ENCODE results near the gene FXYD1. TPM values are rescaled to one million over a fixed set of nuclear protein-coding genes. Genes with fewer than 3 reads are reported as not detected.

FXYD1 gene
- total and polyA plus RNA-seq, 2 donors (not counting 3 experiments of a cell fraction or from before 2014, with no cell fraction given), result not detected

DNA sequence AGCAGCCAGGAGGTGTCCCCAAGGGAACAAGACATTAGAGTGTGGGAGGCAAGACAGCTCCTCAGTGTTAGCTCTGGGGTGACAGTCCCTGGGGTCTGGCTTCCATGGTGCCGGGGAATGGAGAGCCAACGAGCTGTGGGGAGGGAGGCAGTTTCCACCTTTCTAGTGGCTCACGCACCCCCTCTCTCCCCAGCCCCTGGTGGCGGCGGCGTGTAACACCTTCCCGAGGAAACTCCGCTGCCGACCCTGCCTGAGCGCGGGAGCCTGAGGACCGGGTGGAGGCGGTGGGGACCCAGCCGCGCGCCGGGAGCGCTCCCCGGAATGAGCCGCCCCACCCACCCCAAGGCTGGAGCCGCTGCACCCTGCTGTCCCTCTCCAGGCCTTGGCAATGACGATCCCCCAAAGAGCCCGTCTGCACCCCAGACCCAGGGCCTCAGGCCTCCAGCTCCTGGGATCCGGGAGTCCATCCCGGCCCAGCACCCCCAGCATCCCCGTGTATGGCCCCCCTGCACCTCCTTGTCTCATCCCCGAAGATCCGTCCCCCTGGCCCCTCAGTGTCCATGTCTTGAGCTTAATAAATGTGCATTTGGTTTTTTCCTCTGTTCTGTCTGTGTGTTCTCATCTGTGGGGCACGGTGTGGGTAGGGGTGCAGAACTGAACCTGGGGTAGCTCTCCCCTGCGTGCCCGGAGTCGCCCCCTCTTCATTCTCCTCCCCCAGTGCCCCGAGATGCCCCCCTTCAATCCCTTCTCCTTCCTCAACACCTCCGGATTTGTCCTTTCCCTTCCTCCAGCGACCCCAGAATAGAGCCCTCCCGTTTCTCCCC lies 15.3 kb downstream of the FXYD1 start:
- H3K27ac ChIP-seq (ENCODE audit: insufficient read depth, low read depth, low read length), result peak overlapping the region; percentile 95
- ChIA-PET CTCF (interaction anchor here (0.6 to 4.6 kb wide), 13 partner anchors 8 to 191 kb away, joined by 3 to 73 read pairs (median 4); partner anchors contain the start of genes FXYD7 and LGI4), POLR2A (interaction anchor here (0.6 kb wide), 1 partner anchor 18 kb away, joined by 4 read pairs; no protein-coding TSS in a partner anchor)
- H3K4me1 ChIP-seq (ENCODE audit: control insufficient read depth, extremely low read depth, insufficient read depth, low read length), result peaks cover 20% of the 10 kb centered on the region
- H4K20me1 ChIP-seq (replicated peaks; ENCODE audit: control insufficient read depth, extremely low read depth, insufficient read depth, low read length), result no peaks in the 10 kb centered on the region
- H3K36me3 ChIP-seq (ENCODE audit: control insufficient read depth in 2 of 2, extremely low read depth in 1 of 2, insufficient read depth in 2 of 2, low read length in 2 of 2), result peaks cover 10 to 13% of the 10 kb centered on the region in 2 experiments
- BruUV-seq (replicated peaks), result no TSS peak
- intact Hi-C loops (cut with micrococcal nuclease) (loop anchor here (1.0 to 2.0 kb wide), 2 partner anchors 13 to 59 kb away; no protein-coding TSS in a partner anchor), dilution Hi-C loops (cut with MboI; ENCODE audit: extremely low pct_ligation_motif_present, low sequenced_read_pairs) (no loop called here)
- no peaks in the 10 kb centered on the region for H3K9me3 ChIP-seq (replicated peaks; ENCODE audit: control insufficient read depth, insufficient read depth, low read length)
- H3K9me1 ChIP-seq (replicated peaks; ENCODE audit: control insufficient read depth, extremely low read depth, insufficient read depth, low read length), result no peaks in the 10 kb centered on the region
- peak; percentile 80 for FAIRE-seq
- TF ChIP-seq, protein P1, sequence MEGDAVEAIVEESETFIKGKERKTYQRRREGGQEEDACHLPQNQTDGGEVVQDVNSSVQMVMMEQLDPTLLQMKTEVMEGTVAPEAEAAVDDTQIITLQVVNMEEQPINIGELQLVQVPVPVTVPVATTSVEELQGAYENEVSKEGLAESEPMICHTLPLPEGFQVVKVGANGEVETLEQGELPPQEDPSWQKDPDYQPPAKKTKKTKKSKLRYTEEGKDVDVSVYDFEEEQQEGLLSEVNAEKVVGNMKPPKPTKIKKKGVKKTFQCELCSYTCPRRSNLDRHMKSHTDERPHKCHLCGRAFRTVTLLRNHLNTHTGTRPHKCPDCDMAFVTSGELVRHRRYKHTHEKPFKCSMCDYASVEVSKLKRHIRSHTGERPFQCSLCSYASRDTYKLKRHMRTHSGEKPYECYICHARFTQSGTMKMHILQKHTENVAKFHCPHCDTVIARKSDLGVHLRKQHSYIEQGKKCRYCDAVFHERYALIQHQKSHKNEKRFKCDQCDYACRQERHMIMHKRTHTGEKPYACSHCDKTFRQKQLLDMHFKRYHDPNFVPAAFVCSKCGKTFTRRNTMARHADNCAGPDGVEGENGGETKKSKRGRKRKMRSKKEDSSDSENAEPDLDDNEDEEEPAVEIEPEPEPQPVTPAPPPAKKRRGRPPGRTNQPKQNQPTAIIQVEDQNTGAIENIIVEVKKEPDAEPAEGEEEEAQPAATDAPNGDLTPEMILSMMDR (IDR thresholded peaks at IDR 0.05; ENCODE audit: extremely low read depth in 1 of 2, insufficient read depth in 1 of 2, low read depth in 1 of 2, low read length in 2 of 2), result peak; percentile 55 to 86
- TF ChIP-seq JUN (IDR thresholded peaks at IDR 0.05; ENCODE audit: borderline replicate concordance, insufficient read depth, insufficient read length, low read depth) (no peak), POLR2AphosphoS5 (IDR thresholded peaks at IDR 0.05; ENCODE audit: insufficient read depth, low read depth, low read length) (no peak), FOS (IDR thresholded peaks at IDR 0.05; ENCODE audit: borderline replicate concordance, insufficient read depth, low read length) (no peak)
- TF ChIP-seq, protein P2, sequence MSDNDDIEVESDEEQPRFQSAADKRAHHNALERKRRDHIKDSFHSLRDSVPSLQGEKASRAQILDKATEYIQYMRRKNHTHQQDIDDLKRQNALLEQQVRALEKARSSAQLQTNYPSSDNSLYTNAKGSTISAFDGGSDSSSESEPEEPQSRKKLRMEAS (IDR thresholded peaks at IDR 0.05; ENCODE audit: insufficient read depth, insufficient read length), result no peak
- H3K4me2 ChIP-seq (ENCODE audit: insufficient read depth, low read length), result peak overlapping the region; percentile 27
- DNase-seq (ENCODE audit: low read depth, low spot score), result peak; percentile 47
- peak overlapping the region; percentile 24 to 98 (median 78) for H3K4me3 ChIP-seq (replicated peaks in 1 of 3; ENCODE audit: insufficient read depth in 1 of 3, low read depth in 1 of 3, low read length in 3 of 3)
- H3K27me3 ChIP-seq (ENCODE audit: control insufficient read depth in 2 of 2, insufficient read depth in 2 of 2, low read length in 2 of 2), result no peaks in the 10 kb centered on the region
- peaks cover 31% of the 10 kb centered on the region for H3K79me2 ChIP-seq (ENCODE audit: control insufficient read depth, insufficient read depth, low read length)
- peak overlapping the region; percentile 92 for H3K9ac ChIP-seq (replicated peaks; ENCODE audit: extremely low read depth, insufficient read depth, low read length)
- peak overlapping the region; percentile 58 for H2AFZ ChIP-seq (ENCODE audit: low read depth, low read length)
